Suprapubic skin (tissue), 4 donors: Measurements from ENCODE around the gene ETNK2. TPM values are rescaled to one million over a fixed set of nuclear protein-coding genes. Genes with fewer than 3 reads are reported as not detected.
"Not testable (repeated sequence)": the region's sequence is repeated elsewhere in the genome, so short reads cannot be mapped to it uniquely, and the experiment has no call there.

ENCODE experiments used
- DNase-seq, 2 donors: peaks; one replicate each; pipeline ENCODE4 v3.0.0-alpha.2; 2019; ENCODE audit warnings: low spot score in 2 of 2
- H3K27ac ChIP-seq: fragments of 200-600 bp; sonication (generic); one replicate; pipeline ENCODE4 v1.5.1; 2019
- H3K27me3 ChIP-seq: fragments of 200-600 bp; sonication (generic); one replicate; pipeline ENCODE4 v1.5.1; 2019
- H3K36me3 ChIP-seq: fragments of 200-600 bp; sonication (generic); one replicate; pipeline ENCODE4 v1.5.1; 2019
- H3K4me1 ChIP-seq: fragments of 200-600 bp; sonication (generic); one replicate; pipeline ENCODE4 v1.5.1; 2019
- H3K4me3 ChIP-seq: fragments of 200-600 bp; sonication (generic); one replicate; pipeline ENCODE4 v1.5.1; 2019; ENCODE audit warnings: mild to moderate bottlenecking
- H3K9me3 ChIP-seq: fragments of 200-600 bp; sonication (generic); one replicate; pipeline ENCODE4 v1.5.1; 2019
- CTCF ChIP-seq, 2 donors: fragments of 200-600 bp in 1 of 2; fragments of 450-650 bp in 1 of 2; sonication (generic) in 1 of 2; IDR thresholded peaks; one replicate each; pipeline ENCODE4 v1.5.1; 2016 to 2019; ENCODE audit warnings: antibody characterized with exemption in 2 of 2, mild to moderate bottlenecking in 1 of 2, moderate library complexity in 1 of 2
- EP300 ChIP-seq: sonication (generic); formaldehyde crosslinking; IDR thresholded peaks from one replicate; pipeline ENCODE4 v1.6.1; 2017; ENCODE audit warnings: antibody characterized with exemption
- POLR2A ChIP-seq, 2 donors: fragments of 450-650 bp; IDR thresholded peaks; one replicate each; pipeline ENCODE4 v1.6.1; 2017; ENCODE audit warnings: antibody characterized with exemption in 2 of 2, mild to moderate bottlenecking in 2 of 2, moderate library complexity in 2 of 2
- POLR2AphosphoS5 ChIP-seq, 3 donors: sonication (generic); formaldehyde crosslinking; IDR thresholded peaks; one replicate each; pipeline ENCODE4 v1.6.1; 2017; ENCODE audit warnings: antibody characterized with exemption in 3 of 3
- WGBS: methylation state at CpG from one replicate; pipeline ENCODE4 v1.1.5; 2018; 5-methylcytosine and 5-hydroxymethylcytosine counted together
- total RNA-seq, 4 donors: library from RNA; depleted of rRNA; stranded (reverse); fragments of >200 nt; gene quantifications; one replicate each; pipeline ENCODE4 v1.1.0, GENCODE V29; 2016

Gene ETNK2
- total RNA-seq, 4 donors from 2014 or later: 25.5 to 47.7 (median 36.0) TPM

GRCh38 chr1:204091787-204092312 is 60.0 kb downstream of the ETNK2 start:
- DNase-seq: no peak
- no peak overlapping the region for H3K27ac ChIP-seq
- H3K36me3 ChIP-seq: no peaks in the 10 kb centered on the region
- H3K9me3 ChIP-seq: no peaks in the 10 kb centered on the region
- TF ChIP-seq EP300 (no peak), CTCF (IDR thresholded peaks at IDR 0.05) (no peak), POLR2A (IDR thresholded peaks at IDR 0.05) (no peak), POLR2AphosphoS5 (IDR thresholded peaks at IDR 0.05) (no peak)
- no peaks in the 10 kb centered on the region for H3K27me3 ChIP-seq
- 93% methylated on average over 5 of the region's 5 CpGs for WGBS
- no peak overlapping the region for H3K4me3 ChIP-seq
- peaks cover 53% of the 10 kb centered on the region for H3K4me1 ChIP-seq

- Histone ChIP-seq H3K36me3 (no peaks in the 10 kb centered on the region), H3K4me1 (peaks cover 60% of the 10 kb centered on the region), H3K9me3 (no peaks in the 10 kb centered on the region), H3K27ac (peak overlapping the region; percentile 7), H3K27me3 (no peaks in the 10 kb centered on the region), H3K4me3 (no peak overlapping the region)
- DNase-seq: no peak
- WGBS: 82% methylated on average over 7 of the region's 7 CpGs
- TF ChIP-seq EP300: no peak
These were observed 60.8 kb downstream of the ETNK2 start for GRCh38 chr1:204091066-204091465.

- DNase-seq, H3K9me3 ChIP-seq, H3K36me3 ChIP-seq, H3K27me3 ChIP-seq, H3K4me3 ChIP-seq: not testable (repeated sequence)
- WGBS: 91% methylated on average over 3 of the region's 3 CpGs
- peak overlapping the region; percentile 91 for H3K27ac ChIP-seq
- H3K4me1 ChIP-seq: peaks cover 64% of the 10 kb centered on the region
These were observed 61.7 kb downstream of the ETNK2 start for GRCh38 chr1:204090132-204090531.

DNA sequence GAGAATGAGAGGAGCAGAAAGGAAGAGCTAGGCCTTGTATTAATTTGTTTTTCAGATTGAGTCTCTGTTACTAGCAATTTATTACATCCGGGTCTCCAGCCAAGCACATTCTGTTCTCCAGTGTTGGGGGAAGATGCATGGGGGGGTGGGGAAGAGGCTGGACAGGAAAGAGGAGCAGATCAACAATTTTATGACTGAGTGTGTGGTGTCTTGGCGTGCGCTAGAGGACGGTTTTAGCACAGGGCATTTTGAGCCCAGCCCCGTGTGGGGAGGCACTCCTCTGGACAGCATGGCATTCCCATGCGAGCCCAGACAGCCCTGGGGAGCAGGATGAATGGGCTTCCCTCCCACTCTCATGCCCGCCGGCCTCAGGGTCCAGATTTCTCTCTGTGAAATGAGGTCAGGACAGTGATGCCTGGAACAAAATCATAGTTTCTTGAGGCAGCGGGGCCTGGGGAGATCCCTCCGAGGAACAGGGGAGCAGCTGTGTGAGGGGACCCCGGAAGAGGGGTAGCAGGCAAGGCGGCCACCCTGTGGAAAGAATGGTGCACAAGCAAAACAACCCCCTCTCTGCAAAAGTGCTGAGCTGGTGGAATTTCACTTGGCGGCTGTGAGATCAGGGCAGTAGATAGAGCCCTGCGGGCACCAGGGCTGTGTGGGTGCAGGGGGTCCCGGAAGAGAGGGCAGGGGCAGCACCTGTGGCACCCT is 62.6 kb downstream of the ETNK2 start:
- no peaks in the 10 kb centered on the region for H3K36me3 ChIP-seq
- no peaks in the 10 kb centered on the region for H3K27me3 ChIP-seq
- peaks cover 69% of the 10 kb centered on the region for H3K4me1 ChIP-seq
- no peaks in the 10 kb centered on the region for H3K9me3 ChIP-seq
- H3K27ac ChIP-seq: peak overlapping the region; percentile 91
- H3K4me3 ChIP-seq: peak overlapping the region; percentile 26
- TF ChIP-seq POLR2A (IDR thresholded peaks at IDR 0.05) (no peak), CTCF (IDR thresholded peaks at IDR 0.05) (no peak), POLR2AphosphoS5 (IDR thresholded peaks at IDR 0.05) (no peak), EP300 (no peak)
- WGBS: 56% methylated on average over 15 of the region's 15 CpGs
- DNase-seq: peak in 1 of 2 donors; percentile 83

GRCh38 chr1:204088596-204088995 is 63.2 kb downstream of the ETNK2 start:
- Histone ChIP-seq H3K9me3 (no peaks in the 10 kb centered on the region), H3K4me3 (peak overlapping the region; percentile 26), H3K36me3 (no peaks in the 10 kb centered on the region), H3K4me1 (peaks cover 72% of the 10 kb centered on the region), H3K27me3 (no peaks in the 10 kb centered on the region), H3K27ac (peak overlapping the region; percentile 91)
- no peak for DNase-seq
- WGBS: 67% methylated on average over 8 of the region's 8 CpGs
- TF ChIP-seq POLR2AphosphoS5 (IDR thresholded peaks at IDR 0.05): no peak
- TF ChIP-seq EP300: no peak
- no peak for TF ChIP-seq CTCF (IDR thresholded peaks at IDR 0.05)
- no peak for TF ChIP-seq POLR2A (IDR thresholded peaks at IDR 0.05)

DNA sequence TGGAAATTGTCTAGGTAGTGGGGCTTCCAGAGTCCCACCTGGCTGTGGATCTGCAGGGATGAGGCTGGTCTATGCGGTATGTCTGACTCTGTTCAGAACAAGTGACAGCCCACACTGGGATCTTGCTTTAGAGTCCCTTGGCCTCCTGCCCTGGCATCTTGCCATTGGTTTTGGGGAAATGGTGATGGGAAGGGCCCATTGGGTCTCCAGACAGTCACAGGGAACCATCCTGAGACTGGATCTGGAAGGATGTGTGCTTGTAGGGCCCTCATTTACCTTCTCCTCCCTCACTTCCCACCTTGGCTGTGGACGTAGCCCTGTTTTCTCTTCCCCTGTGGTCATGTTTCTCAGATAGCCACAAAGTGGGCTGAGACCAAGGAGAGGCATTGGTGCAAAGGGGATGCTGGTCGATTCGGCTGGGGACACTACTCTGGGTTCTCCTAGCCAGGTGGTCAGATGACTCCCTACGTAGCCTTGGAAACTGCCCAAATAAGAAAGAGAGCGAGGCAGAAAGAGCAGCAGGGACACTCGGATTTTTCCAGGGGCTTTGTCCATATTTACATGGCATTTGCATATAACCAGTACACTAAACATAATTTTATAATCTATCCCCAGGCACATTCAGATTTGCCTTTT is 63.8 kb downstream of the ETNK2 start:
- WGBS: 59% methylated on average over 7 of the region's 7 CpGs
- Histone ChIP-seq H3K36me3 (no peaks in the 10 kb centered on the region), H3K9me3 (no peaks in the 10 kb centered on the region), H3K27me3 (no peaks in the 10 kb centered on the region), H3K4me1 (peaks cover 73% of the 10 kb centered on the region), H3K4me3 (peak overlapping the region; percentile 26), H3K27ac (peak overlapping the region; percentile 91)
- peak in 1 of 2 donors; percentile 84 for DNase-seq
- no peak for TF ChIP-seq POLR2A (IDR thresholded peaks at IDR 0.05)
- no peak for TF ChIP-seq CTCF (IDR thresholded peaks at IDR 0.05)
- no peak for TF ChIP-seq EP300
- no peak for TF ChIP-seq POLR2AphosphoS5 (IDR thresholded peaks at IDR 0.05)
